GM12891 (cell line): Measurements from ENCODE around the gene SCT.

Experiments used
- DNase-seq: peaks from one replicate; pipeline ENCODE4 v3.0.0; 2011; ENCODE audit warnings: low spot score; ENCODE audit not compliant: insufficient read length
- FAIRE-seq: peaks from 2 replicates; lab custom pipeline; 2011; peaks lifted over from hg19 to GRCh38; lab: Jason Lieb, UNC
- PAX5 ChIP-seq: IDR thresholded peaks from 2 replicates; pipeline ENCODE4 v1.6.1; 2011; ENCODE audit warnings: low read length, moderate library complexity, mild to moderate bottlenecking; ENCODE audit not compliant: insufficient read depth, severe bottlenecking
- POLR2A ChIP-seq: IDR thresholded peaks from 2 replicates; pipeline ENCODE4 v1.6.1; 2011; ENCODE audit warnings: low read depth, low read length, control low read depth
- POLR2AphosphoS5 ChIP-seq: IDR thresholded peaks from 2 replicates; pipeline ENCODE4 v1.6.1; 2011; ENCODE audit warnings: low read depth, low read length, control low read depth
- POU2F2 ChIP-seq: IDR thresholded peaks from 2 replicates; pipeline ENCODE4 v1.6.1; 2011; ENCODE audit warnings: low read depth, mild to moderate bottlenecking, control low read depth, low read length, moderate library complexity
- SPI1 ChIP-seq: IDR thresholded peaks from 2 replicates; pipeline ENCODE4 v1.6.1; 2011; ENCODE audit warnings: low read depth, low read length, control low read depth
- TAF1 ChIP-seq: IDR thresholded peaks from 2 replicates; pipeline ENCODE4 v1.6.1; 2011; ENCODE audit warnings: low read depth, low read length, control low read depth

SCT gene

DNA sequence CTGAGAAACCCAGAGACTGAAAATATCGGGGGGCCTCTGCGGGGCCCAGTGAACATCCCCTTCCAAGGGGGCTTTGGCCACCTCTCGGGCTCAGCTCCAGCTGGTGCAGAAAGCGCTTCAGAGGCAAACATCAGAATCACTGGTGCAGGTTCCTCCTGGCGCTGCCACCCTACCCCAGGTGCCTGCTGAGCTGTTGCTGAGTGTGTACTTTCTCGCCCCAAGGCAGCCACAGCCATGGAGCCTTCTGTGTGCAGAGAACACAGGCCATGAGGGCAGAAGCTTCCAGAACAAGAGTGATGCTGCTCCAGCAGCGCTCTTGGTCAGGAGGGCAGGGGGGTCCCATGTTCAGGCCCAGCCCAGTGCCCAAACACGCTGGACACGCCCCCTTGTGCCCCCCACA is 16.4 kb upstream of the SCT start:
- FAIRE-seq = no peak
- TF ChIP-seq PAX5 (no peak), SPI1 (no peak)
- DNase-seq = no peak

DNA sequence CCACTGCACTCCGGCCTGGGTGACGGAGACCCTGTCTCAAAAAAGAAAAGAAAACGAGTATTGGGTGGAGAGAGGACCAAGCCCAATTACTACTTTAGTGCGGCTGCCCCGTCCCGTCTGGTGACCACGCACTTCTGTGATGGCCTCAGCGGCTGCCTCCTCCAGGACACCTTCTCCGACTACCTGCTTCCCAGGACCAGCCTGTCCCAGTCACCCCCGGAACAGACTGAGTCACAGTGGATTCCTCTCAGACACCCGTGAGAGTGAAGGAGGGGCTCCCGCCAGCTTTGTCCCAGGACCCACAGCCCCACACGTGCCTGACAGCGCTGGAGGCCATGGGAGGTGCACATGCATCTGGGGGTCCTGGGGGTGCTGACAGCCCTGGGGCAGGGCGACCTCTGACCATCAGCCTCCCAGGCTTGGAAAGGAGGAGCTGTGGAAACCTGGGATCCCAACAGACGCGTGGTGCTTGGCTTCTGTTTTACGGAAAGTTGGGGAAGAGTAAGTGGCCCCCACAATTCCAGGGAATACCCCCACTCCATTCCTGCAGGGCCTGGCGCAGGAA is 14.9 kb upstream of the SCT start:
- no peak for TF ChIP-seq POLR2A
- no peak for TF ChIP-seq PAX5
- FAIRE-seq (no peak), DNase-seq (no peak)

DNA sequence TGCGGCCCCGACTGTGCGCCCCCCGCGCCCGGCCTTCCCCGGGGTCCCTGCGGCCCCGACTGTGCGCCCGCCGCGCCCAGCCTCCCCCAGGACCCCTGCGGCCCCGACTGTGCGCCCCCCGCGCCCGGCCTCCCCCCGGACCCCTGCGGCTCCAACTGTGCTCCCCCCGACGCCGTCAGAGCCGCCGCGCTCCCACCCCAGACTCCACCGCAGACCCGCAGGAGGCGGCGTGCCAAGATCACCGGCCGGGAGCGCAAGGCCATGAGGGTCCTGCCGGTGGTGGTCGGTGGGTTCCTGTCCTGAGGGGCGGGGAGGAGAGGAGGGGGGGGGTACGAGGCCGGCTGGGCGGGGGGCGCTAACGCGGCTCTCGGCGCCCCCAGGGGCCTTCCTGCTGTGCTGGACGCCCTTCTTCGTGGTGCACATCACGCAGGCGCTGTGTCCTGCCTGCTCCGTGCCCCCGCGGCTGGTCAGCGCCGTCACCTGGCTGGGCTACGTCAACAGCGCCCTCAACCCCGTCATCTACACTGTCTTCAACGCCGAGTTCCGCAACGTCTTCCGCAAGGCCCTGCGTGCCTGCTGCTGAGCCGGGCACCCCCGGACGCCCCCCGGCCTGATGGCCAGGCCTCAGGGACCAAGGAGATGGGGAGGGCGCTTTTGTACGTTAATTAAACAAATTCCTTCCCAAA is 13.2 kb upstream of the SCT start:
- DNase-seq (no peak), FAIRE-seq (peak; percentile 54)
- no peak for TF ChIP-seq PAX5
- TF ChIP-seq TAF1 = no peak

DNA sequence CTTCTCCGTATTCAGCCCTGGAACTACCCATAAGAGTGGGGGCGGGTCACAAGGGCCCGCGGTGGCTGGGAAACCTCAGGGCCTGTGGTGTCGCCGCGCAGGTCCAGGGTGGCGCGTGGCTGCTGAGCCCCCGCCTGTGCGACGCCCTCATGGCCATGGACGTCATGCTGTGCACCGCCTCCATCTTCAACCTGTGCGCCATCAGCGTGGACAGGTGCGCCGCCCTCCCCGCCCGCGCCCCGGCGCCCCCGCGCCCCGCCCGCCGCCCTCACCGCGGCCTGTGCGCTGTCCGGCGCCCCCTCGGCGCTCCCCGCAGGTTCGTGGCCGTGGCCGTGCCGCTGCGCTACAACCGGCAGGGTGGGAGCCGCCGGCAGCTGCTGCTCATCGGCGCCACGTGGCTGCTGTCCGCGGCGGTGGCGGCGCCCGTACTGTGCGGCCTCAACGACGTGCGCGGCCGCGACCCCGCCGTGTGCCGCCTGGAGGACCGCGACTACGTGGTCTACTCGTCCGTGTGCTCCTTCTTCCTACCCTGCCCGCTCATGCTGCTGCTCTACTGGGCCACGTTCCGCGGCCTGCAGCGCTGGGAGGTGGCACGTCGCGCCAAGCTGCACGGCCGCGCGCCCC is 12.5 kb upstream of the SCT start:
- DNase-seq (no peak), FAIRE-seq (peak; percentile 81)
- TF ChIP-seq POU2F2 = no peak
- TF ChIP-seq PAX5 = no peak
- TF ChIP-seq SPI1 = no peak
- TF ChIP-seq POLR2AphosphoS5 = no peak
- TF ChIP-seq POLR2A = no peak

DNA sequence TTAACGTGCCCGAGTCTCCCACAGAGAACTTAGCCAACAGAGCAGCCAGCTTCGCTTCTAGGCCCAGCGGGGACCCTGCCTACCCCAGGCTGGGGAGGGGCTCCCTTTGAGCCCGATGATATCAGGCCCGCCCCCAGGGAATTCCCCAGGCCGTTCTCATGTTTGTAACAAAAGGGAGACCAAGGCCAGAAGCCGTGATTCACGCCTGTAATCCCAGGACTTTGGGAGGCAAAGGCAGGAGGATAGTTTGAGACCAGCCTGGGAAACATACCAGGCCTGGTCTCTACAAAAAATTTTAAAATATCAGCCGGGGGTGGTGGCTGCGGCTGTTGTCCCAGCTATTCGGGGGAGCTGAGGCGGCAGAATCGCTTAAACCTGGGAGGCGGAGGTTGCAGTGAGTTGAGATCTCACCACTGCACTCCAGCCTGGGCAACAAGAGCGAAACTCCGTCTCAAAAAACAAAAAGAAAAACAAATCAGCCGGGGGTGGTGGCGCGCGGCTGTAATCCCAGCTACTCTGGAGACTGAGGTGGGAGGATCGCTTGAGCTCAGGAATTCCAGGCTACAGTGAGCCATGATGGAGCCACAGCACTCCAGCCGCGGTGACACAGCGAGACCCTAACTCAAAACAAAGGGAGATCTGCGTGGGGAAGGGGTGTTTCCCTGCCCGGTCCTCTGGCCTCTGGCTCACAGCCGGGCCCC is 11.8 kb upstream of the SCT start:
- no peak for FAIRE-seq
- DNase-seq = no peak
- TF ChIP-seq POU2F2 (no peak), POLR2A (no peak), PAX5 (no peak), SPI1 (no peak), TAF1 (no peak), POLR2AphosphoS5 (no peak)

DNA sequence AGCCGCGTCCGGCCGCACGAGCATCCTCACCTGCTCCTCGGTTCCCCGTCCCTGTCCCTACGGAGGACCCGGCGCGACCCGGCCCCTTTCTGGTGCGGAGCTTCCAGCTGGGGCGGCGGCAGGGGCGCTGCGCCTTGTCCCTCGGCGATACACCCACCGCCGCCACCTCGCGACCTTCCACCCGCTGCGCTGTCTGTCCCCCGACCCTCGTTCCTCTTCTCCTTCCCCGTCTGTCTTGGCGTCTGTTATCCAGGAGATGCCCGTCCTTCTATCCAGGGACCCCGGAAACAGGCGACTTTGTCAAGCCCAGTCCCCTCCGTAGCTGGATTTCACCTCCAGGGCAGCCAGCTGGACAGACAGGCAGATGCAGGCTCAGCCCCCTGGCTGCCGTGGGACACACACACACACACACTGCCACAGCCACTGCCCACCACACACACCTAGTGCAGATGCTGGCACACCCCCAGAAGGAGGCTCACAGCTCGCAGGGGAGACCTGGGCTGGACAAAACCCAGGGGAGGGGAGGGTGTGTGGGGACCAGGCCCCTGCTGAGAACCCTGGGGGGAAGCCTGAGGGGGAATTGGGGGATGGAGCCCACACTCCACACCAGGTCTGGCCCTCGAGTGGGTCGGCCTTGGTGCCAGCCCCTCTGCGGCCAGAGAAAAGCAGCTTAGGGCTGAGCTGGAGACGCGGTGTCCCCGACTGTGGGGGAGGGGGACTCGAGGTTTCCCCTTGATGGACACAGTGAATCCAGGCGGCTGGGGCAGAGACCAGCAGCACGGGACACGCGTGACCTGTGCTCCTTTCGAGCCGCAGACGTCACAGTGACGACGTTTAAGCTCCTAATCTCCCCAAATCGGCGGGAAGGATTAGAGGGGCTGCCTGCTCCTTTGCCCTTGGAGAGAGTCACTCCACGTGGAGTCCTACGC is 10.9 kb upstream of the SCT start:
- DNase-seq (no peak), FAIRE-seq (no peak)
- TF ChIP-seq SPI1 = no peak
- no peak for TF ChIP-seq TAF1
- no peak for TF ChIP-seq PAX5
- TF ChIP-seq POLR2A = no peak
- TF ChIP-seq POU2F2 = no peak
- no peak for TF ChIP-seq POLR2AphosphoS5

DNA sequence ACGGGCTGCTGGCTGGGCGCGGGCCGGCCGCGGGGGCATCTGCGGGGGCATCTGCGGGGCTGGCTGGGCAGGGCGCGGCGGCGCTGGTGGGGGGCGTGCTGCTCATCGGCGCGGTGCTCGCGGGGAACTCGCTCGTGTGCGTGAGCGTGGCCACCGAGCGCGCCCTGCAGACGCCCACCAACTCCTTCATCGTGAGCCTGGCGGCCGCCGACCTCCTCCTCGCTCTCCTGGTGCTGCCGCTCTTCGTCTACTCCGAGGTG is 10.3 kb upstream of the SCT start:
- TF ChIP-seq POU2F2 (no peak), TAF1 (no peak), POLR2A (no peak), SPI1 (no peak), PAX5 (no peak), POLR2AphosphoS5 (no peak)
- DNase-seq = no peak
- no peak for FAIRE-seq

DNA sequence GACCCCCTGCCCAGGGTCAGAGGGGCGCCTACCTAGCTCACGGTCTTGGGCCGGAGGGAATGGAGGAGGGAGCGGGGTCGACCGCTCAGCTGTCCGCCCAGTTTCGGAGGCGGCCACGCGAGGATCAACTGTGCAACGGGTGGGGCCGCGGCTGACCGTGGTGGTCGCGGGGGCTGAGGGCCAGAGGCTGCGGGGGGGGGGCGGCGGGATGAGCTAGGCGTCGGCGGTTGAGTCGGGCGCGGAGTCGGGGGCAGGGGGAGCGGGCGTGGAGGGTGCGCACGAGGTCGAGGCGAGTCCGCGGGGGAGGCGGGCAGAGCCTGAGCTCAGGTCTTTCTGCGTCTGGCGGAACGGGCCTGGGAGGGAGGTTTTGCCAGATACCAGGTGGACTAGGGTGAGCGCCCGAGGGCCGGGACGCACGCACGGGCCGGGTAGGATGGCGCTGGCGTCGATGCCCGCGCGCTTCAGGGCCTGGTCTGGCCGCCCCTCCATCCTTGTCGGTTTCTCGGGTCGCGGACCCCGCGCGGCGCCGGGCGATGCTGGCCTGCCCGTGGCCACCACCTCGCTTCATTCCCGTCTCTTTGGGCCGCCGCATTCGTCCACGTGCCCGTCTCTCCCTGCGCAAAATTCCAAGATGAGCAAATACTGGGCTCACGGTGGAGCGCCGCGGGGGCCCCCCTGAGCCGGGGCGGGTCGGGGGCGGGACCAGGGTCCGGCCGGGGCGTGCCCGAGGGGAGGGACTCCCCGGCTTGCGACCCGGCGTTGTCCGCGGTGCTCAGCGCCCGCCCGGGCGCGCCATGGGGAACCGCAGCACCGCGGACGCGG is 9.7 kb upstream of the SCT start, which contains the start of gene DRD4:
Gene DRD4 (plus strand): TSS at position 759 of the 822 bp plus-strand sequence. CDS start 36 bp downstream, at position 795.
- TF ChIP-seq PAX5 (no peak), POLR2A (no peak), SPI1 (no peak), POU2F2 (no peak), POLR2AphosphoS5 (no peak), TAF1 (no peak)
- FAIRE-seq (no peak), DNase-seq (no peak)
